Mucosa of gallbladder (tissue), 1 donor: Measurements from ENCODE around the gene CRAT. TPM values are rescaled to one million over a fixed set of nuclear protein-coding genes. Genes with fewer than 3 reads are reported as not detected.
A peak's percentile ranks its signal among the peaks of the same experiment; 100 is the strongest.

Experiments used
- DNase-seq: peaks from one replicate; pipeline ENCODE4 v3.0.0-alpha.2; 2020; ENCODE audit warnings: low spot score
- total RNA-seq: library from RNA; stranded (reverse); gene quantifications from one replicate; pipeline ENCODE4 v1.2.1, GENCODE V29; 2021
- donor health status: DM: no; HTN: no; CAD: no.

Gene CRAT
- total RNA-seq, 1 donor from 2014 or later, result 83.8 TPM

GRCh38 chr9:129089246-129089645 lies 21.3 kb downstream of the CRAT start:
- no peak for DNase-seq

GRCh38 chr9:129084087-129084486 lies 26.5 kb downstream of the CRAT start:
- DNase-seq, result peak; percentile 50

GRCh38 chr9:129081388-129081904 lies 29.1 kb downstream of the CRAT start:
- no peak for DNase-seq

GRCh38 chr9:129080601-129081387 lies 29.8 kb downstream of the CRAT start, which contains the start of gene DOLPP1:
Gene DOLPP1, plus strand, starts transcription at chr9:129081111. Its CDS starts 21 bp downstream, at chr9:129081132.
- peak; percentile 99 for DNase-seq

- DNase-seq, result no peak
Measured at GRCh38 chr9:129080298-129080600, 30.3 kb downstream of the CRAT start.

GRCh38 chr9:129079829-129080228 lies 30.8 kb downstream of the CRAT start:
- no peak for DNase-seq

GRCh38 chr9:129078691-129079503 lies 31.7 kb downstream of the CRAT start:
- peak; percentile 38 for DNase-seq

GRCh38 chr9:129077236-129077635 lies 33.4 kb downstream of the CRAT start:
- no peak for DNase-seq

- no peak for DNase-seq
Measured at GRCh38 chr9:129076640-129077037, 34.0 kb downstream of the CRAT start.

GRCh38 chr9:129075996-129076639 lies 34.5 kb downstream of the CRAT start:
- no peak for DNase-seq

- DNase-seq, result no peak
Measured at GRCh38 chr9:129074106-129074505, 36.5 kb downstream of the CRAT start.

- no peak for DNase-seq
Measured at GRCh38 chr9:129073404-129073803, 37.2 kb downstream of the CRAT start.

- DNase-seq, result no peak
Measured at GRCh38 chr9:129072171-129072570, 38.4 kb downstream of the CRAT start.

GRCh38 chr9:129071526-129072126 lies 39.0 kb downstream of the CRAT start:
- peak; percentile 31 for DNase-seq

GRCh38 chr9:129070696-129071525 lies 39.7 kb downstream of the CRAT start:
- no peak for DNase-seq

GRCh38 chr9:129069862-129070641 lies 40.5 kb downstream of the CRAT start:
- DNase-seq, result no peak

GRCh38 chr9:129068990-129069861 lies 41.4 kb downstream of the CRAT start:
- DNase-seq, result peak; percentile 80

- DNase-seq, result no peak
Measured at GRCh38 chr9:129068110-129068509, 42.5 kb downstream of the CRAT start.

GRCh38 chr9:129064499-129064908 lies 46.1 kb downstream of the CRAT start:
- no peak for DNase-seq
